ENCODE measurements around the gene RNASE4.

DNA sequence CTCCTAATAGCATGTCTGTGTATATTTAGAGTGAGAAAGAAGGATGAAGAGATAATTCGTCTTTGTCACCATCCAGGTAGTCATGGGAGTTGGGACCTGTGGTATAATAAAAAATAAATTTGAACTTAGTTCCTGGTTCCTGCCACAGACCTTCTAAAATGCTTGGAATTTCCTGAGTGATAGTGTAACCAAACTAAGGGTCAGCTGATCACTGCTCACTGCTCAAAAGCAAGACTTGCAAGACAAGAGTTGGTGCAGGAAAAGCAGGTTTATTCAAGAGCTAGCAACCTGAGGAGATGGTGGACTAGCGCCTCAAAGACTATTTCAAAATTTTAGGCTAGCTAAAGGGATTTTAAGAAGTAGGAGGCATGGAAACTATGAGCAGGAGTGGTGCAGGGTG lies 23.3 kb downstream of the RNASE4 start:
- TF ChIP-seq, protein P1, sequence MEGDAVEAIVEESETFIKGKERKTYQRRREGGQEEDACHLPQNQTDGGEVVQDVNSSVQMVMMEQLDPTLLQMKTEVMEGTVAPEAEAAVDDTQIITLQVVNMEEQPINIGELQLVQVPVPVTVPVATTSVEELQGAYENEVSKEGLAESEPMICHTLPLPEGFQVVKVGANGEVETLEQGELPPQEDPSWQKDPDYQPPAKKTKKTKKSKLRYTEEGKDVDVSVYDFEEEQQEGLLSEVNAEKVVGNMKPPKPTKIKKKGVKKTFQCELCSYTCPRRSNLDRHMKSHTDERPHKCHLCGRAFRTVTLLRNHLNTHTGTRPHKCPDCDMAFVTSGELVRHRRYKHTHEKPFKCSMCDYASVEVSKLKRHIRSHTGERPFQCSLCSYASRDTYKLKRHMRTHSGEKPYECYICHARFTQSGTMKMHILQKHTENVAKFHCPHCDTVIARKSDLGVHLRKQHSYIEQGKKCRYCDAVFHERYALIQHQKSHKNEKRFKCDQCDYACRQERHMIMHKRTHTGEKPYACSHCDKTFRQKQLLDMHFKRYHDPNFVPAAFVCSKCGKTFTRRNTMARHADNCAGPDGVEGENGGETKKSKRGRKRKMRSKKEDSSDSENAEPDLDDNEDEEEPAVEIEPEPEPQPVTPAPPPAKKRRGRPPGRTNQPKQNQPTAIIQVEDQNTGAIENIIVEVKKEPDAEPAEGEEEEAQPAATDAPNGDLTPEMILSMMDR (IDR thresholded peaks at IDR 0.05): no peak
- no peak for TF ChIP-seq POLR2A (IDR thresholded peaks at IDR 0.05)
